T-helper 2 cell (primary cell): ENCODE measurements around the gene IGSF23.

Experiments used
- DNase-seq, 5 experiments: peaks; one replicate each; pipeline versions ENCODE4 v3.0.0 to v3.0.0-alpha.2; 2012 to 2022
- total RNA-seq, 2 donors: gene quantifications; one replicate each; lab custom pipeline; 2026; lab: John Stamatoyannopoulos, UW

Gene IGSF23, protein sequence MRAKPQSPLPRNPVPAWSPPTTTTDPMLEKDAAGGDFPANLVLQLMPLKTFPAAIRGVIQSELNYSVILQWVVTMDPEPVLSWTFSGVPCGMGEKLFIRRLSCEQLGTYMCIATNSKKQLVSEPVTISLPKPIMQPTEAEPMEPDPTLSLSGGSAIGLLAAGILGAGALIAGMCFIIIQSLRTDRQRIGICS
- 0 reads per million in 2 donors for total RNA-seq

DNA sequence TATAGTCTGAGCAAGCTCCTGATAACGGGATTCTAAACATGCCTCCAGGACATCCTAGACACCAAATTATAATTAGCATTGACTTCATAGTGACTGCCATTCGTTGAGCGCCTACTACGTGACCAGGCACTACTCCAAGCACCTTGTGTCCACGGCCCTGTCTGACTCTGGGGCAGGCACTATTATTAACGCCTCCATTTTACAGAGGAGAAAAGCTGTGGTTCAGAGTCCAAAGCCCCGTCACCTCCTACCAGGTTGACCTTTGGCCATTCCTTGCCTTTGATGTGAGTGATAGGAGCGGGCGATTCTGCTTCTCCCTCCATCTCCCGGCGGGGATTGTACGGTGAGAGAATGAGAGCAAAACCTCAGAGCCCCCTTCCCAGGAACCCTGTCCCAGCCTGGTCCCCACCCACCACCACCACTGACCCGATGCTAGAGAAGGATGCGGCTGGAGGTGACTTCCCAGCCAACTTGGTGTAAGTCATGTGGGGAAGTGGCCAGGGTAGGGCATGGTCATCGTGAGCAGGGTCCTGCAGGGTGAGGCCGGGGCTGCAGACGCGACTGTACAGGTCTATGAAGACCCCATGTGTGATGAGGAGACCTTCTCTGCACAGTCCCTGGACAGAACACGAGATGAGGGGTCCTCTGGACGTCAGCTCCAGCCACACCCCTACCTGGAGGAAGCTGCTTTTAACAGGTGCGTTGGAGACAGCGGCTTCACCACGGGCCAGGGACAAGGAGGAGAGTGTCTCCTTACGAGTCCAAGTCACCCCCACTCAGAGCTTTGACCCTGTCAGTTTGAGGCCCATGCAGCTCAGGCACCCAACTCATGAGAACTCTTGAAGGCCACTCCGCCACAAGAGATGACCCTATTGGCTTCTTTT, at the start of gene IGSF23:
Gene IGSF23, plus strand, starts transcription at position 269 of the 884 bp plus-strand sequence. Its CDS starts 83 bp downstream, at position 352.
- DNase-seq: no peak

DNA sequence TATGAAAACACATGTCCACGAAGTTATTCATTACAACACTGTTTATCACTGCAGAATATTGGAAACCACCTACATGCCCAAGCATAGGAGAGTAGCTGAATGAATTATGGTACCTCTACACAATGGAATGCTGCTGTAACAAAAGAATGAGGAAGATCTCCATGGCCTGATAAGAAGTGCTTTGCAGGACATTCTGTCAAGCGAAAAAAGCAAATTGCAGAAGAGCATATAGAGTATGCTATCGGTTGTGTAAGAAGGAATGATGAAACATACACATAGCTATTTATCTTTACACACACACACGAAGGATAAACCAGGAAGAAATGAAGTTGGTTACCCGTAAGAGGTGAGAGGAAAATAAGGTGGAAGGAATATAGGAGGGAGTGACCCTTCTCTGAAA, 46.4 kb upstream of the IGSF23 start:
- no peak for DNase-seq

DNA sequence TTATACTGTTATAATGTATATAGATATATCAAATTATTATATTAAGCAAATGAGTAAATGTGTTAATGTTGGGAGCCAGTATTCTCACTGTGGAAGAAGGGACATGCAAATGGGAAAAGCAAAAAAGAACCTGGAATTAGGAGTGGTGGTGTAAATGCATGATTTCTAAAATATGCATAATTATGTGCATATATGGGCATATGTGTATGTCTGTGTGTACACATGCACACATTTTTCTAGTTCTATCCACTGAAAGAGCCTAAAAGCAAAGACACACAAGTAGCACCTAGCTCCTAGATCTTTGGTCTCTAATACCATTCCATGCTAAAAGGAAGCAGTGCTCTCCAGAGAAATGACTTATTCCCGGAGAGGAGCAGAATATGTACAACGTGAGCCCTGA, 45.6 kb upstream of the IGSF23 start:
- no peak for DNase-seq

DNA sequence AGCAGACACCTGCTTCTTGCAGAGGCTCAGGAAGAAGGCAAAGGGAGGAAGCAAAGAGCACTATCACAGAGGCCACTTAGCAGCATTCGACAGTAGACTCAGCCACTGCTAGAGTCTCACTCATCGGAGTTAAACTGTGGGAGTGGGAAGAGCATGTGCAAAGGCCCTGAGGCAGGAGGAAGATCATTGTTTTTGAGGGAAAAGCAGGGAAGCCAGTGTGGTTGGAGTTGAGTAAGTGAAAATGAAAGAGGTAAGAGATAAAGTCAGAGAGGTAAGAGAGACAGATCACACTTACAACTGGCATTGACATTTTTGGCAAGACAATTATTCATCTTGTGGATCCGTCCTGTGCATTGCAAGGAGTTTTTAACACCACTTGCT, 42.8 kb upstream of the IGSF23 start:
- no peak for DNase-seq

DNA sequence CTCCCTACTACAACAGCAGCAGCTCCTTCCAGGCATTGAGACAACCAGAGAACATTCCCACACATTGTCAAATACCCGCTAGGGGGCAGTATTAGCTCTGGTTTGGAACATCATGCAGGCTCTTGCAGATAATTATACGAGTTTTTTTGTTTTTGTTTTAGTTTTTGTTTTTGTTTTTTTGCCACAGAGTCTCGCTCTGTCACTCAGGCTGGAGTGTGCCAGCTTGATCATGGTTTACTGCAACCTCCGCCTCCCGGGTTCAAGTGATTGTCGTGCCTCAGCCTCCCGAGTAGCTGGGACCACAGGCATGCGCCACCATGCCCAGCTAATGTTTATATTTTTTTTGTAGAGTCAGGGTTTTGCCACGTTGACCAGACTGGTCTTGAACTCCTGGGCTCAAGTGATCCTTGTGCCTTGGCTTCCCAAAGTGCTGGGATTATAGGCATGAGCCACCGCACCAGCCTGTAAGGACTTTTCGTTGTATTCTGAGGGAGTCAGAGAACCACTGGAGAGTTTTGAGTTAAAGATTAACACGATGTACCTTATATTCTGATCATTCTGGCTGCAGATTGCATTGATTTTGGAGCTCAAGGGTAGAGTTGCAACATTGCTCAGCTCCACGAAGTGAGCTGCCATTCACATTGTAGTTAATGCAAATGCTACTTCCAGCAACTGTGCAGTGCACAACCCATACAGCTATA, 42.2 kb upstream of the IGSF23 start:
- DNase-seq: peak in 2 of 5 experiments; percentile 9 to 51

DNA sequence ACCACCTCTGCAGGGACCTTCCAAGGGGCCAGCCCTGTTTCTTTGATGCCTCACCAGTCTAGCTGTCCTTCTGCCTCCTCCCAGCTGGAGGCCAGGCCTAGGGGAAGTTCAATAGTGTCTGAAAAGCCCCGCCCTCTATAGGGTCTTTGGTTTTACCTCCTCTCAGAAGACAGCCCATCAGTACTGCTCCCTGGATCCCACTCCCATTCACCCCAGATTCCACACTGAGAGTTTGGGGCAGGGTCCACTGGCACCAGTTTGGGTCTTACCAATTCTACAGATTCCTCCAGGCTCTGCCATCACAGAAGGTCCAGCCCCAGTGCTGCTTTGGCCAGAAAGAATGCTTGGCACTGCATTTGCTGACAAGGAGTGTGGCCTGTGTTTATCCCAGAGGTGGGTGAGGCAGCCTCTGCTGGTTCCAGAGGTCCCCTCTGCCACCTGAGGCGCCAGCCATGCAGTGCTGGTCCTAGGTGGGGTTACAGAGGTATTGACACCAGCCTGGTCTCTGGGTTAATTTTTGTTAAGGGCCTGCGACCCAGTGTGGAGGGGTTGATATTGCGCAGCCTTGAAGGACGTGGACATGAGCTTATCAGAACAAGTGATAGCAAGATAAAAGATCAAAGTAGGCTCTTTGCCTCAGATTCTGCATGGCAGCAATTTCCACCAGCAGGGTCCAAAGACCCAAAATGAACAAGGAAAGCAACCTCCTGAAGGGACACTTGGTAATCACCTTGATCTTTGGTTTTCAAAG, 41.4 kb upstream of the IGSF23 start:
- DNase-seq: no peak

DNA sequence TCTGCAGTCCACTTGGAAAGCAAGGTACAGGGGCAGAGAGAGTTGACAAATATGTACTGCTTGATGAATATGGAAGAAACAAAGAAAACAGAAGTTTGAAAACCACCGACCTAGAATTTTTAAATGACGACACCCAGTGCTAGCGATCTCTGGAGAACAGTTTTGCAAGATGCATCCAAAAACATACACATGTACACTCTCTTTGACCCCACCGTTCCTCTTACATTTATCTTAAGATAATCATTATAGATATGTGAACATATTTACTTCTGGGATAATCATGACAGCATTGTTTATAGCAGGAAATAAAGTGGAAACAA, 40.8 kb upstream of the IGSF23 start:
- DNase-seq: no peak

DNA sequence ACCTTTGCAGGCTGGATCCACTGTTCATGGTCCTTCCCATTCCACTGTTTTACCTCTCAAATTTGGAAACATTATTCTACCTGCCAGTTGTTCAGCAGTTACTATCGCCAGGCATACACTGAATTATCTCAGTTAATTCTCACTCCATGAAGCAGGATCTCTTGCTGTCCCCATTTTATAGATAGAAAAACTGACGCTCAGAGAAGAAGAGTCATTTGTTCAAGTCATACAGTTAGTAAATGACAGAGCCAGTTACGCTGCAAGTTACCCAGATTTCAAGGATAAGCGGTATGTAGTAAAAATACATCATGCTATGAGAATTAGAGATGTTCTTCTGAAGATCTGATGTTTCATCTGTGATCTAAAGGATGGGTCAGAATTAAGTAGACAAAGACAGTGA, 40.2 kb upstream of the IGSF23 start:
- DNase-seq: no peak

DNA sequence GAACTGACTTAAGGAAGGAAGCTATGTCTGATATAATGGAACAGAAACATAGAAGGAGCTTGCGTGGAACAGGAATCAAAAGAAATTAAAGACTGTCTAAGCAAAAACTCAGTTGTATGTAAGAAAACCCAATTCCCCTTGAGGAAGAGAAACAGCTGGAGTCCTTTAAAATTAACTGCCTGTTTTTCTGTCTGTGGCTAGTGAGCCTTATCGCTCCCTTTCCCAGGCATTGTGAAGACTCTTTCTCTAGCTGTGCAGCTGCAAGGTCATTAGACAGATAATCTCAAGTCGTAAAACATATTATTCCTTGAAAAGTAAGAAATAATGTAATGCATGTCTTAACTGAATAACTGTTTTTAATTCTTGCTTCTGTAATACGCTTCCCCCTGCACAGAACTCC, 39.7 kb upstream of the IGSF23 start:
- DNase-seq: no peak

DNA sequence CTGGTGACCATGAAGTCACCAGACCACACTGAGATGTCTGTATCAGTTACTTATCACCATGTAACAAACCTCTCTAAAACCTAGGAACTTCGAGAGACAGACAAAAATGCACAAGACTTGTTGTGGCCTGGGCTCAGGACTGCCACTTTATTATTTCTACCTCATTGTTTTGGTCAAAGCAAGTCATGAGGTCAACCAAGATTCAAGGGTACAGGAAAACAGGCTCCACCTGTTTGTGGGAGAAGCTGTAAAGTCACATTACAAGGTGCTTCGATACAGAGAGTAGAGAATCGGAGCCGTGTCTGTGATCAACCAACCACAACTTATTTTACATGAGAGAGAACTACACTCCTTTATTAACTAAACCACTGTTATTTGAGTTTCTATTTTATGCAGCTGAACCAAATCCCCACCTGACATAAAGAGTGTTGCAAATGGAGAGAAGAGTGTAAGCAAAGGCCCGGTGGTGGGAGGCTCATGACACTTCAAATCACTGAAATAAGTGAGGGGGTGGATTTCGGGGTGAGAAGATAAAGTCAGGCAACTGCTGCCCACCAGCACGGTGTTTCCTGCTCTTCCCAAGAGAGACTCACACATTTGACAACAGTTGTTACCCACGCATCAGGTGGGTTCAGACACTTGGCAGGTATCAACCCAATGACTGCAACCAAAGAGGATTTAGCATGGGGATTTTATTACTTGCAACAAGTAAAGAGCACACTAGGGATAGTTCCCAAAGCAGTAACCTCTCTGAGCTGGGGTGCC, 39.0 kb upstream of the IGSF23 start:
- DNase-seq: no peak

DNA sequence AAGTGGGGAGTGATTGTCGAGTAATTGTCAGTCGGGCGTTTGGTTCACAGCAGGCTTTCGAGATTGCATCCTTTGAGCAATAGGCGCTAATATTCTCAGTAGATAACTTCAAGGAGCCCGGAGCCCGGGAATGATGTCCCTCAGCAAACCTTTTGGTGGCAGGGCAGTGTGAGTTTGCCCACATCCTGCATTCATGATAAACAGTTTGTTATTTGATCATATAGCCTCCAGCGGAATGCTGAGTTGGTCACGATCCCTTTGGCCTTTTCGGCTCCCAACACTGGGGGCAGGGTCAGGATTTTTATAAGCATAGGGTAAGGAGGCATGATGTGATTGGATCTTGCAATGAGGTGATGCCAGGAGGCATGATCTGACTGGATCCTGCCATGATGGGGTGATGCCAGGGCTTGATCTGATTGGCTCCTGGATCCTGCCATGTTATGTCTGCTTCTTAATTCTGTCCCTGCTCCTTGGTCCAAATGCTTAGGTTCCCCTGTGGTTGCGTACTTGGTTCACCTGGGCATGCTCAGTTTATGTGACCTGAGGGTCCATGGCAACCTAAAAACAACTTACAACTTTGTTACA, 38.2 kb upstream of the IGSF23 start:
- DNase-seq: no peak

DNA sequence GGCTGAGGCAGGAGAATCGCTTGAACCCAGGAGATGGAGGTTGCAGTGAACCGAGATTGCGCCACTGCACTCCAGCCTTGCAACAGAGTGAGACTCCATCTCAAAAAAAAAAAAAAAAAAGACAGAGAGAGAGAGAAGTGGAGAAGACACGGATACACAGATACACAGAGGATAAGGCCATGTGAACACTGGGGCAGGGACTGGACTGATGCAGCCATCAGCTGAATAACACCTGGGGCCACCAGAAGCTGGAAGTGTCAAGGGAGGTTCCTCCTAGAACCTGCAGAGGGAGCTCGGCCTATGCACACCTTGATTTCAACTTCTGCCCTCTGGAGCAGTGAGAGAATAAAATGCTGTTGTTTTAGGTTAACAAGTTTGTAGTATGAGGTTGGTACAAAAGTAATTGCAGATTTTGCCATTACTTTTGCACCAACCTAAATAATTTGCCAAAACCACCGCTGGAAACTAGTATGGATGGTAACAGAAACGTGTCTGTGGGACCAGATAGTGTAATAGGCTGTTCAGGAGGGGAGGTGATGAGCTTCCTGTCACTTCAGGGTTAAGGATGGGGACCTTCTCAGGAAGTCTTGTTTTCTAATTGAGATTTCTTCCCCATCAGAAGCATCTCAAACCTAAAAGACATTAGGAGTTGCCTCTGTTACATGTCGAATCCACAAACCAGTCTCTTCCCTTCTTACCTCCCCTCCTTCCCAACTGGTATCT, 36.4 kb upstream of the IGSF23 start:
- peak in 1 of 5 experiments; percentile 16 for DNase-seq

DNA sequence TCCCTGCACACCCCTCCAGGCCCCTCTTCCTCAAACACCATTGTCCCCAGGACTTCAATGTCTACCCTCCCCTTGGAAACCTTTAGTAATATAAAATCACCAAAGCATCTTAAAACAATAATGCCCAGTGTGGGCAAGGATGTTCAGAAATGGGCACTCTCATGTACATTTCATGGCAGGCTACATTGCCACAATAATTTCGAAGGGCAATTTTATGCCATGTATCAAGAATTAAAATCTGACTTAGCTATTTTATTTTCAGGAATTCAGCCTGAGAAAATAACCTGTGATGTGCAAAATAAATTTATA, 35.8 kb upstream of the IGSF23 start:
- no peak for DNase-seq

DNA sequence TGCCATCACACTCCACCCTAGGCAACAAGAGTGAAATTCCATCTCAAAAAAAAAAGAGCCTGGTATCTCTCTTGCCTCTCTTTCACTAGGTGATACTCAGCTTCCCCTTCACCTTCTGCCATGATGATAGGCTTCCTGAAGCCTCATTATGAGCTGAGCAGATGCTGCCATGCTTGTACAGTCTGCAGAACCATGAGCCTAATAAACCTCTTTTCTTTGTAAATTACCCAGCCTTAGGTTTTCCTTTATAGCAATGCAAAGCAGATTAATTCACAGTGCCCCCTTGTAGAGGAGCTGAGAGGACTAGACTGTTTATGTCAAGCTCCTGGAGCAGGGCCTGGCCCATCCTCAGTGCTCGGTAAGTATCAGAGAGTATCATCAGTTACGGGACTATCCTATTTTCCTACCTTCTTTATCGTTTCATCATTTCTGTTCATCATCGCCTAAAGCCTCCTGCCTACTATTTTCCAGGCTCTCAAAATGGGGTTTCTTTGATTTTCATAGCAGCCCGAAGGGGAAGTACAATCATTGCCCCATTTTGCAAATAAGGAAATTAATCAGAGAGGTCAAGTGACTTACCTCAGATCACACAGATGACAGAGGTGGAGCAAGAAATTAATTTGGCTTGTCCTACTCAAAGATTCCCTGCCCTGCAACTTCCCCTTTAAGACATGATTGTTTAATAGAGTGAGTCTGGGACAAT, 33.5 kb upstream of the IGSF23 start:
- no peak for DNase-seq

DNA sequence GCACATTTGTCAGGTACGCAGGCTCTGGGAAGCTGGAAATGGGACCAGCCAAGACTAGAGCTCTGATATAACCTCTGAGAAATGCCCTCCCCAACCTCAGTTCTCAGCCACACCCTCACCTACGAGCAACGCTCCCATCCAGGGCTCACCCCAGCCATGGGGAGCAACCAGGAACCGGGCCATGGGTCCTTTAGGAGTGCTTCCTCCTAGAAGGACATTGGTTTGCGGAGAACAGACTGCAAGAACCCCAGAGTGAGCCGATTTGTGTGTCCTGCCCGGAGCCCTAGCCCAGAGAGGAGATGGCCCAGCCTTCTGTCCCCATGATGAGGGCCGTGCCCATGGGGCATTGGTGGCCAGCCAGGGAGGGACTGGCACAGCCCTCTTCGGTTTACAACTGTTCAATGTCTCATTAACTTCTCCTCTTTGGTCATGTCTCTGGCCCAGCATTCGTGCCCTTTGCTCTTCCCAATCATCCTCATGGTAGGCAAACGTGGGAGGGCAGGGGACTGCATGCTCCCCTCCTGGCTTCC, 32.9 kb upstream of the IGSF23 start:
- DNase-seq: no peak

DNA sequence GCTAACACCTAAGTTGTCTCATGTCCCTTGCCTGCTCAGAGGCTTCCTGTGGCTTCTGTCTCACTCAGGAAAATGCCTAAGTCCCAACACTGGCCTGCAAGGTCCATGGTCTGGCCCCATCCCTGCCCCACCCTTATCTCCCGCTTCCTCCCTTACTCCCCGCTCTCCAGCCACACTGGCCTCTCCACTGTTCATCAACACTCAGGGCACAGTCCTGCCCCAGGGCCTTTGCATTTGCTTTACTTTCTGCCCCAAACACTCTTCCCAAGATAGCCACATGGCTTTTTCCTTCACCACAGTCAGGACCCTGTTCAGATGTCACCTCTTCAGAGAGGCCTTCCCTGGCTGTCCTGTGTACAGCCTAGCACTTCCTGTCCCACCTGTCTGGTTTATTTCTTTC, 32.1 kb upstream of the IGSF23 start:
- no peak for DNase-seq

DNA sequence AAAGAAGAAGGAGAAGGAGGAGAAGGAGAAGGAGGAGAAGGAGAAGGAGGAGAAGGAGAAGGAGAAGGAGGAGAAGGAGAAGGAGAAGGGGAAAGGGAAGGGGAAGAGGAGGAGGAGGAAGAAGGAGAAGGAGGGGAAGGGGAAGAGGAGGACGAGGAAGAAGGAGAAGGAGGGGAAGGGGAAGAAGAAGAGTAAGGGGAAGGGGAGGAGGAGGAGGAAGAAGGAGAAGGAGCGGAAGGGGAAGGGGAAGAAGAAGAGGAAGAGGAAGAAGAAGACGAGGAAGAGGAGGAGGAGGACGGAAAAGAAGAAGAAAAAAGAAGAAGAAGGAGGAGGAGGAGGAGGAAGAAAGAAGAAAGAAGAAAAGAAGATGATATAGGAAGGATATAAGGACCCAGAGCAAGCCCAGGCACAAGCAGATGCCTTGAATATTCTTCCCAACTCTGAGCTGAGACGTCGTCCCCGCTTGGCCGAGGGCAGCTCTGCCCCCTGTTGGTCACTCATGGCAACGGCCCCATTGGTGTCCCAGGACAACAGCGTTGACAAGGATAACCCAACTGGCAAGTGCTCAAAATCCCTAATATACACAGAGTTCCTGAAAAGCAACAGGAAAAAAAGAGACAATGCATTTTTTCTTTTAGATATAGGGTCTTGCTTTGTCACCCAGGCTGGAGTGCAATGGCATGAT, 30.6 kb upstream of the IGSF23 start:
- DNase-seq: no peak

DNA sequence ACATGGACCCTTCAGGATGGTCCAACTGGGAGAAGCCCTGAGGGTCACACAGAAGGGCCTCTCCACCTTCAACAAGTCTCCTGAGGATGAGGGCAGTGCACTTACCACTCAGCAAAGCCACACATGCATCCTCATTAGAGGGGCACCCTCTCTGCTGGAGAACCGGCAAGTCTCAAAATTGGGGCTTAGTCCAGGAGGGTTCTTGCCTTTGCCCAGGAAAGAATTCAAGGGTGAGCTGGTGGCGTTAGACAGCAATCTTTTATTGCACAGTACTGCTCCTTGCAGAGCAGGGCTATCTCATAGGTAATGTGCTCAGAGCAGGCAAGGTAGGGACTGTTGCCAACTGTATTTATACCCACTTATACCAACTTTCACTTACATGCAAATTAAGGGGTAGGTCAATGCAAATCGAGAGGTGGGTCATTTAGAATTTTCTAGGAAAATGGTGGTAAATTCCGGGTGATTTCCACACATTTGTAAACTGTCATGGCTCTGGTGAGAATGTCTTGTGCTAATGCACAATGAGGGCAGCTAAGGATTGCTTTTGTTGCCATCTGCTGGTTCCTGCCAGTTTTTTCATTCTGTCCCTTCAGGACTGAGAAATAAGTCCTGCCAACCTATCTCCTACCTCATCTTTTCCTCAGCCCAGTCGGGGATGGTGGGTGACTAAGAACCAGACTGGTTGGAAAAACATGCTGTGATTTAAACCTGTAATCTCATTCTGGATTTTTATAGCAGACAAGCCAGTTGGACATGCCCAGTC, 27.8 kb upstream of the IGSF23 start:
- no peak for DNase-seq
